GM19467 (cell line): ENCODE data around the gene SATL1.
"Not testable (repeated sequence)": the region's sequence is repeated elsewhere in the genome, so short reads cannot be mapped to it uniquely, and the experiment has no call there.

Source experiments
- ATAC-seq: cut with Tn5 transposase; IDR thresholded peaks from one replicate; pipeline ENCODE4 v1.9.1; 2021; ENCODE audit warnings: mild to moderate bottlenecking, moderate library complexity; ENCODE audit not compliant: unreplicated experiment

The SATL1 gene

GRCh38 chrX:85243761-85244449 is at the start of gene SATL1, which contains the start of gene ZNF711:
Gene SATL1, minus strand, starts transcription at chrX:85243779. Its CDS starts 134,811 bp downstream, at chrX:85108968.
Gene ZNF711, plus strand, starts transcription at chrX:85243991. Its CDS starts 3,582 bp downstream, at chrX:85247573.
- ATAC-seq, result no peak

- no peak for ATAC-seq
Observed at GRCh38 chrX:85288992-85289723, 45.6 kb upstream of the SATL1 start.

GRCh38 chrX:85285286-85285685 is 41.7 kb upstream of the SATL1 start:
- not testable (repeated sequence) for ATAC-seq

GRCh38 chrX:85244450-85245211 is 1.1 kb upstream of the SATL1 start:
- no peak for ATAC-seq

- no peak for ATAC-seq
Observed at GRCh38 chrX:85243155-85243554, 424 bp downstream of the SATL1 start.

- no peak for ATAC-seq
Observed at GRCh38 chrX:85223359-85223758, 20.2 kb downstream of the SATL1 start.

GRCh38 chrX:85221361-85221760 is 22.2 kb downstream of the SATL1 start:
- no peak for ATAC-seq

- no peak for ATAC-seq
Observed at GRCh38 chrX:85215946-85216345, 27.6 kb downstream of the SATL1 start.

- ATAC-seq, result no peak
Observed at GRCh38 chrX:85213792-85214530, 29.6 kb downstream of the SATL1 start.

- no peak for ATAC-seq
Observed at GRCh38 chrX:85203461-85203970, 40.1 kb downstream of the SATL1 start.

GRCh38 chrX:85196319-85196718 is 47.3 kb downstream of the SATL1 start:
- ATAC-seq, result no peak

- no peak for ATAC-seq
Observed at GRCh38 chrX:85159644-85160043, 83.9 kb downstream of the SATL1 start.

GRCh38 chrX:85140964-85141363 is 102.6 kb downstream of the SATL1 start:
- ATAC-seq, result no peak

GRCh38 chrX:85139422-85139821 is 104.2 kb downstream of the SATL1 start:
- no peak for ATAC-seq

GRCh38 chrX:85136409-85136808 is 107.2 kb downstream of the SATL1 start:
- ATAC-seq, result no peak

- ATAC-seq, result no peak
Observed at GRCh38 chrX:85115252-85115651, 128.3 kb downstream of the SATL1 start.

- ATAC-seq, result no peak
Observed at GRCh38 chrX:85114776-85115175, 128.8 kb downstream of the SATL1 start.

GRCh38 chrX:85114171-85114570 is 129.4 kb downstream of the SATL1 start:
- no peak for ATAC-seq

- no peak for ATAC-seq
Observed at GRCh38 chrX:85113746-85114145, 129.8 kb downstream of the SATL1 start.

- no peak for ATAC-seq
Observed at GRCh38 chrX:85112293-85112692, 131.3 kb downstream of the SATL1 start.

- ATAC-seq, result no peak
Observed at GRCh38 chrX:85111347-85111746, 132.2 kb downstream of the SATL1 start.
